Sigmoid colon (tissue), 4 donors: ENCODE results near the gene CTNNBL1.

Experiments used
- POLR2A ChIP-seq, 2 donors: fragments of 450-650 bp; IDR thresholded peaks; one replicate each; pipeline ENCODE4 v1.6.1; 2016; ENCODE audit warnings: antibody characterized with exemption in 2 of 2, mild to moderate bottlenecking in 2 of 2, moderate library complexity in 2 of 2
- POLR2AphosphoS5 ChIP-seq, 4 donors: sonication (generic); formaldehyde crosslinking; IDR thresholded peaks; one replicate each; pipeline ENCODE4 v1.6.1; 2017; ENCODE audit warnings: antibody characterized with exemption in 4 of 4

DNA sequence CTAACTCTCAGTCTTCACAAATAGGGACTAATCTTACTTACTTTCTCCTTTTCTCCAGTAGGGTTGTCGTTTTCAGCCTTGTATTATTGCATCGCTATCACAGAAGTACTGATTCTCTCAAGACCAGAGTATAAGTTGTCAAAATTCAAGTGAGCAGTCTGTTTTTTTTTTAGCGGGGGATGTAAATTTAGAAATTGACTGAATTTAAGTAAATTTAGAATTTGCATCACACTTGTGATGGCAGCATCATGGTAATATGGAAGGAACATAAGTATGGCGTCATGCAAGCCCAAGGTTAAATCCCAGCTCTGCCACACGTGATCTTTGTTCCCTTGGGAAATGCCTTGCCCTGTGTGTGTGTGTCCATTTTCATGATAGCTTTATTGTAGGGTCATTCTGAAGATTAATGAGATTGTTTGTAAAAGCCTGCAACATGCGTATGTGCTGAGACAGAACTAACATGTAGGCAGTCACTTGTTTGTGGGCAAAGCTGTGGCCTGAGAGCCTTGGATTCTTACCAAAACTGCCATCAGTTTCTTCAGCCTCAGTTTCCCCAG lies 156.3 kb downstream of the CTNNBL1 start:
- TF ChIP-seq POLR2A (IDR thresholded peaks at IDR 0.05): no peak
- no peak for TF ChIP-seq POLR2AphosphoS5 (IDR thresholded peaks at IDR 0.05)
